GM19193 (cell line): ENCODE data around the gene PEA15.

Experiments
- POLR2A ChIP-seq: IDR thresholded peaks from 4 replicates; pipeline ENCODE4 v1.6.1; 2011; ENCODE audit not compliant: insufficient read depth, insufficient read length; ENCODE audit errors: extremely low read depth

The PEA15 gene

GRCh38 chr1:160211046-160211790 lies 6.0 kb downstream of the PEA15 start:
- TF ChIP-seq POLR2A, result no peak

GRCh38 chr1:160214481-160215140 lies 9.4 kb downstream of the PEA15 start:
- no peak for TF ChIP-seq POLR2A

- no peak for TF ChIP-seq POLR2A
Measured at GRCh38 chr1:160216301-160216700, 11.1 kb downstream of the PEA15 start.

GRCh38 chr1:160217481-160218051 lies 12.4 kb downstream of the PEA15 start:
- TF ChIP-seq POLR2A, result no peak

- TF ChIP-seq POLR2A, result no peak
Measured at GRCh38 chr1:160219062-160219929, 14.1 kb downstream of the PEA15 start.

- no peak for TF ChIP-seq POLR2A
Measured at GRCh38 chr1:160220301-160220700, 15.1 kb downstream of the PEA15 start.

GRCh38 chr1:160221089-160221488 lies 15.9 kb downstream of the PEA15 start:
- TF ChIP-seq POLR2A, result no peak

GRCh38 chr1:160222546-160222945 lies 17.4 kb downstream of the PEA15 start:
- TF ChIP-seq POLR2A, result no peak

- TF ChIP-seq POLR2A, result no peak
Measured at GRCh38 chr1:160224606-160225005, 19.4 kb downstream of the PEA15 start.

GRCh38 chr1:160225345-160225744 lies 20.2 kb downstream of the PEA15 start:
- TF ChIP-seq POLR2A, result no peak

- no peak for TF ChIP-seq POLR2A
Measured at GRCh38 chr1:160226623-160227022, 21.4 kb downstream of the PEA15 start.

GRCh38 chr1:160227034-160227433 lies 21.9 kb downstream of the PEA15 start:
- no peak for TF ChIP-seq POLR2A

- no peak for TF ChIP-seq POLR2A
Measured at GRCh38 chr1:160227561-160227960, 22.4 kb downstream of the PEA15 start.

- no peak for TF ChIP-seq POLR2A
Measured at GRCh38 chr1:160228431-160228830, 23.2 kb downstream of the PEA15 start.

GRCh38 chr1:160232911-160233310 lies 27.7 kb downstream of the PEA15 start:
- no peak for TF ChIP-seq POLR2A
